ENCODE measurements around the gene DPYD.

DPYD gene

DNA sequence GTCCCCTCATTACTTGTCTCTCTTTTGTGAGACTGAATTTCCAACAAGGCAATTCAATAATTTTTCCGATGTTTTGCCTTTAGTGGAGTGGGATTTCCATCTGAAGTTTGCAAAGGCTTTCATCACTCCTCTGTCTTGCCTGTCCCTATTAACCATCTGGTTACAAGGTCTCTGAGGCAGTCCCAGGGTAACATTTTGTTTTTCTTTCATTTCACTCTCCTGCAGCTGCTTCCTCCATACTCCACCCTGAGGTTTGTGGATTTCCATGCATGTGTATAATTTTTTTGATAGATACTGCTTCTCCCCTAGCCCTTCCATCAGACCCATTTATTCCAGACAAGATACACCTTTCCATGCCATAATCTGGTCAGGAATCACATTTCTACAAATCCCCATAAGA, 832.4 kb downstream of the DPYD start:
- DNase-seq (ENCODE audit: low spot score): no peak

- no peak for DNase-seq (ENCODE audit: low spot score)
These were observed 836.3 kb downstream of the DPYD start for GRCh38 chr1:97084546-97084945.

- no peak for DNase-seq (ENCODE audit: low spot score)
These were observed 838.5 kb downstream of the DPYD start for GRCh38 chr1:97082160-97082848.

- no peak for DNase-seq (ENCODE audit: low spot score)
These were observed 842.0 kb downstream of the DPYD start for GRCh38 chr1:97078872-97079271.

DNA sequence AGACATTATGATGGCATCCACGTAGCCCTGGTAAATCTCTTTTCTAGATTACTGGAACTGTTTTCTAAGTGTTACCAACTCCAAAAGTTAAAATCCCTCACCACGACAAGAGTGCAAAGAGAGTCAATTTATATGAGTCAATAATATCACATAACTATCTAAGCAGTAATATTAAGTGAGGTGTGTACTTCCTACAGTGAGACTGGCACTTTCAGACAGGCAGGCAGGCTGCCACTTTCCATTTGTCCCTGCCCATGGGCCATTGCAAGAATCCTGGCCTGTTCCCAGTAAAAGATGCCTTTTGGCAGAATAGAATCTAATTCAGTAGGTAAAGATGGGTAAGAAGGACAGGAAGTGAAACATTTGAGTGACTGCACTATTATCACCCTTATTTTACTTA, 843.6 kb downstream of the DPYD start:
- DNase-seq (ENCODE audit: low spot score): no peak

DNA sequence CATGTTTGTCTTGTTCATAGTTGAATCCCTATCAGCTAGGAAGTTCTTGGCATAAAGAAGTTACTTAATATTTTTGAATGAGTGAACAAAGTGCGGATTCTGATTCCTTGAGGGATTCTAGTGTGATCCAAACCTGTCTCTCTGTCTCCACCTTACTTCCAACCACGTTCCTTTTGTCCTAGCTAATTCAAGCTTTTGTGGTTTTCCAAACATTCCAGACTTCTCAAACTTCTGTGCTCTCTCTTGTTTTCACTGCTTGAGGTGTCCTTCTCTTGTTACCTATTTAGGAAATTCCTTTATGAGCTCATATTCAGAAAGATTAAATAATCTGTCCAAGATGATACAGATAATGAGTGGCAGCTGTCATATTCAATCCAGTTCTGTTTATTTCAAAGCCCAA, 846.1 kb downstream of the DPYD start:
- DNase-seq (ENCODE audit: low spot score): no peak

GRCh38 chr1:97073936-97074335, 846.9 kb downstream of the DPYD start:
- DNase-seq (ENCODE audit: low spot score): no peak

DNA sequence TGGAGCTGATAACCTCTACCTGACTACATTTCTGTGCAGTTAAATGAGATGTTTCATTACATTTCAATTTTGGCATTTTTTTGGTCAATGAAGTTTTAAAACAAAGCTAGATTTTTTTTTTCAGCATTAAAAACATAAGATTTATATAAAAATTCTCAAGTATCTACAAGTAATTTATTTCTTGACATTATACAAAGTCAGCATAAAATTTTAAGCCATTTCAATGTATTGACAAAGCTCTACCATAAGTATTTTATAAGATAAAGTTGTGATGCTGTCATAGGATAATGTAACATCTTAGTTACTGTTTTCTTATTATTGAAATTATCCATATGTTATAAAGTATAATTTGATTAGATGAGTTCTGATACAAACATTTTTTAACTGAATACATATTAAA, 847.7 kb downstream of the DPYD start:
- DNase-seq (ENCODE audit: low spot score): no peak

DNA sequence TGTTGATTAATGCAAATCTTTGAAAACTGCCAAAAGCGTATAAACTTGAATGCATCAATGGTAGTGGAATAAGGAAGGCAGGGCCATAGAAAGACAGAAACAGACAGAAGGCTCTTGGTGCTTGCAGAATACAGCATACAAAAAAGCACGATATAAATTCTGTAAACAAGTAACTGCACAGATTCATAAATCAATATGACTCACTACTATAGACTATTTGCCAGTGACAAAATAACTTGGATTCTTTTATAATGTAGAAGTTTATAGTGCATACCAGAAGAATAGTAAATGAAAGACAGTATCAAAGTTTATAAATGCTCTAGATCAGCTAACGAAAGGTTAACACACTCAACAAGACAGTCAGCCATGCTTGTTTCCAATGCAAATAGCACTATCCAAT, 849.7 kb downstream of the DPYD start:
- no peak for DNase-seq (ENCODE audit: low spot score)

DNA sequence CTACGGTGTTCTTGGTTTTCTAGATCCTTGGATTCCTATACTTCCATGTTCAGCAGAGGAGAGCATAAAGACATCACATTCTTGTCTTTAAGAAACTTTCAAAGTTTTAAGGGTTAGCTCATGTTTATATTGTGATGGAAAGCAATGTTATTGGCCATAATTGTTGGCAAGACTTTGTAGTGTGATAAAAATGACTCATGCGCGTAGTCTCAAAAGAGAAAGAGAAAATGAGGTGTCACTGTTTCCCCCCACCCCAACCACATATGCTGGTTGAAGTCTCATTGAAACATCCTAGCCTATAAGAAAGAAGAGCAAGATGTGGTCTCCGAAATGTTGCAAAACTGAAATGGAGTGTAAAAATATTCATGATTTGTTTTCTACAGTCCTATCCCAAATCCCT, 850.5 kb downstream of the DPYD start:
- DNase-seq (ENCODE audit: low spot score): no peak

DNA sequence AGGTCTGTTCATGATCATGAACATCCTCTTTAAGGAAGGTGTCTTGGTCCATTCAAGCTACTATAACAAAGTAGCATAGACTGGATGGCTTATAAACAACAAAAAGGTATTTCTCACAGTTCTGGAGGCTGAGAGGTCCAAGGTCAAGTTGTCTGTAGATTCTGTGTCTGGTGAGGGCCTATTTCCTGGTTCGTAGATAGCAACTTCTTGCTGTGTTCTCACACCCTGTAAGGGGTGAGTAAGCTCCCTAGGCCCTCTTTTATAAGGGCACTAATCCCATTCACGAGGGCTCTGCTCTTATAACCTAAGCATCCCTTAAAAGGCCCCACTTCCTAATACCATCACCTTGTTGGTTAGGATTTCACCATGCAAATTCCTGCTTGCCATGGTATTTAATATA, 851.5 kb downstream of the DPYD start:
- no peak for DNase-seq (ENCODE audit: low spot score)

GRCh38 chr1:97066860-97067259, 854.0 kb downstream of the DPYD start:
- DNase-seq (ENCODE audit: low spot score): no peak

GRCh38 chr1:97063532-97063931, 857.3 kb downstream of the DPYD start:
- DNase-seq (ENCODE audit: low spot score): no peak

DNA sequence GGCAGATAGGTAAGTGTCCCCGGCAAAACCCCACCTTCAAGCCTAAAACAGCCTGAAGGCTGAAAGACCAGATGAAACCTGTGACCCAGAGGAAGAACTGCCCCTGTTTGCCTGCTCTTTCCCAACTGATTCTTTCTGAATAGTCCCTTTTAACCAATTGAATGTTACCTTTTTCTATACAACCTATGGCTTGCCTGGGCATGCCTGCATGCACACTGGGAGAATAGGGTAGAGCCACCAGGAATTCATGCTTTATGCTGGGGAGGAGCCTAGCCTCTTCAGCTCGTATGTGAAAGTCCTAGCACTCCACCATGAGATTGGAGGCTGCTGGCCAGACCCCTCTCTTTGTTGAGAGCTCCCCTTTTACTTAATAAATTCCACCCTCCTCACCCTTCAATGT, 859.2 kb downstream of the DPYD start:
- DNase-seq (ENCODE audit: low spot score): no peak

DNA sequence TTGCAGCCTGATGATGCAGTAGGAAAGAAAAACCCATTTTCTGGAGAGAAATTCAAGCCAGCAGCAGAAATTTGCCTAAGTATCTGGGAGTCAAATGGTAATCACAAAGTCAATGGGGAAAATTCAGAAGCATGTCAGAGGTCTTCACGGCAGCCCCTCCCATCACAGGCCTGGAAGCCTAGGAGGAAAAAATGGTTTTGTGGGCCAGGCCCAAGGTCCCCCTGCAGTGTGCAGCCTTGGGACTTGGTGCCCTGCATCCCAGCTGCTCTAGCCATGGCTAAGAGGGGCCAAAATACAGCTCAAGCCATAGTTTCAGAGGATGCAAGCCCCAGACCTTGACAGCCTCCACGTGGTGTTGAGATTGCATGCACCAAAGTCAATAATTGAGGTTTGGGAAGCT, 864.4 kb downstream of the DPYD start:
- no peak for DNase-seq (ENCODE audit: low spot score)

DNA sequence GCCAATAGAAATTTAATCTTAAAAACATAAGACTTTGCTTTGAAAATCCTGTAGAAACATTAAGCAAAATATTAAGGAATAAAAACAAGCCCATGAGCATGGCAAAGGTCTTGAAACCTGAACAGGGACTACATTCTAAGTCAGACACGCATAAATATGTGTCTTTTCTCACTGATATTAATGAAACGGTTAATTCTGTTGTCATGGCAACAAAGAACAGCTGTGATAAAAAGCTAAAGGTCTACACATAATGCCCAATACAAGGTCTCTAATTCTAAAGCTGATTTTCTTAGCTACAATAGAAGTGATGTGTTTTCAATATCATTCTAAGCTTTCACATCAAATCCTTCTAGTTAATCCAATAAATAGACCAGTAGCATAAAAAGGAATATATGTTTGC, 867.6 kb downstream of the DPYD start:
- DNase-seq (ENCODE audit: low spot score): no peak

- no peak for DNase-seq (ENCODE audit: low spot score)
These were observed 869.0 kb downstream of the DPYD start for GRCh38 chr1:97051823-97052222.

- peak; percentile 31 for DNase-seq (ENCODE audit: low spot score)
These were observed 870.3 kb downstream of the DPYD start for GRCh38 chr1:97050506-97050905.

DNA sequence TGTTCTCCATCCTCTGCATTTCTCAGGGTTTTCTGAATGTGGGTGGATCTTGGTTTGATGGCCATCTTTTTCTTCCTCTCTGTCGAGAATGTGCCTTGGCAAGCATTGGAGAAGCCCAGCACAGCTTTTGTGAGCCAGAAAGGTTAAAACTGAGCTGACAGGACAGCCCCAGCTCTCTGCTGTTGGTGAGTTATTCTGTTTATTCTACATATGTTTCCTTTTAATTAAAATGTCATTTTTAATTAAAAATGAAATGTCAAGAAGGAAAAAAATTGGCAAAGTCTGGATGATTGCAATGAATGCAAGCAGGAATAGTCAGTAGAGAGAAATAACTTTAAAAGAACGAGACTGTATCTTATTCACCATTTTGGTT, 873.4 kb downstream of the DPYD start:
- no peak for DNase-seq (ENCODE audit: low spot score)

GRCh38 chr1:97046765-97047420, 873.9 kb downstream of the DPYD start:
- no peak for DNase-seq (ENCODE audit: low spot score)

DNA sequence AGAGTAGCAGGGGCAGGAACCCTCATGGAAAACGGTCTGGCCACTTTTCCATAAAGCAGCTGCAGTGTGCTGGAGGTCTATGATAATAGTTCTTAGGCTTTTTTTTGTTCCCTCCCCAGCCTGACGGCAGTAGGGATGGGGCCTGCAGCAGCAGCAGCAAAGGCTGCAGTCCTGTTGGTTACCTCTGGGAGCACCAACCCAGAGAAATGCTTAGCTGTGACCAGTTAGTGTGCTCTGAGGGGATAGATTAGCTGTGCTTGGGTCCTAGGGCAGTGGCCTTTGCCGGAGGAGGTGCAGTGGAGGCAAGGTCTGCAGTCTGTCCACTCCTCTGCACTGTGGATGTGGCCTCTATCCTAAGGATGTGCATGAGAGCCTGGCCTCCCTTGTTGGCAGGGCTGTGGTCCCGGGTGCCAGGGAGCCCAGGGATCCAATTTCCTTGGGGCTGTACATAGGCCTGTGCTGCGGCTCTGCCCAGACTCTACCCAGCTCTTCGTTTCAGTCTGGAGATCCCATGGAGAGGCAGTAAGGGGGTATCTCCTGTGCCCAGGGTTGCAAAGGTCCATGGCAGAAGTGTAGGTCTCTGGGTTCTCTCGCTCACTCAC, 876.6 kb downstream of the DPYD start:
- DNase-seq (ENCODE audit: low spot score): no peak

GRCh38 chr1:97042551-97042950, 878.3 kb downstream of the DPYD start:
- no peak for DNase-seq (ENCODE audit: low spot score)

- DNase-seq (ENCODE audit: low spot score): no peak
These were observed 879.8 kb downstream of the DPYD start for GRCh38 chr1:97041026-97041425.

- no peak for DNase-seq (ENCODE audit: low spot score)
These were observed 882.4 kb downstream of the DPYD start for GRCh38 chr1:97038410-97038809.
